Kidney (tissue), 14 donors: ENCODE measurements around the gene PNMT. TPM values are rescaled to one million over a fixed set of nuclear protein-coding genes. Genes with fewer than 3 reads are reported as not detected.

Experiments used
- DNase-seq, 5 donors: peaks; one replicate each; pipeline ENCODE4 v3.0.0-alpha.2; 2013 to 2020
- FAIRE-seq: peaks from 2 replicates; lab custom pipeline; 2012; peaks lifted over from hg19 to GRCh38; lab: Jason Lieb, UNC
- H3K27ac ChIP-seq, 2 donors: one replicate each; pipeline ENCODE4 v1.7.0; 2013; ENCODE audit warnings: low read depth in 2 of 2, low read length in 2 of 2, inconsistent platforms in 1 of 2
- H3K27me3 ChIP-seq: one replicate; pipeline ENCODE4 v1.7.1; 2013; ENCODE audit warnings: low read length, inconsistent platforms; ENCODE audit not compliant: control insufficient read depth, insufficient read depth
- H3K36me3 ChIP-seq, 3 donors: one replicate each; pipeline versions ENCODE4 v1.7.0 to v1.7.1; 2013; ENCODE audit warnings: low read length in 3 of 3, control low read depth in 1 of 3, inconsistent platforms in 1 of 3; ENCODE audit not compliant: insufficient read depth in 3 of 3, control insufficient read depth in 2 of 3
- H3K4me1 ChIP-seq, 3 donors: one replicate each; pipeline versions ENCODE4 v1.7.0 to v1.7.1; 2013; ENCODE audit warnings: low read length in 3 of 3, inconsistent platforms in 1 of 3, low read depth in 1 of 3; ENCODE audit not compliant: control insufficient read depth in 2 of 3, insufficient read depth in 2 of 3
- H3K4me3 ChIP-seq, 3 donors: one replicate each; pipeline versions ENCODE4 v1.7.0 to v1.8.1; 2013; ENCODE audit warnings: low read length in 3 of 3, control low read depth in 1 of 3, inconsistent platforms in 1 of 3
- H3K9ac ChIP-seq, 3 donors: one replicate each; pipeline versions ENCODE4 v1.7.0 to v1.7.1; 2013; ENCODE audit warnings: low read length in 3 of 3, control low read depth in 1 of 3, inconsistent platforms in 1 of 3
- H3K9me3 ChIP-seq, 3 donors: one replicate each; pipeline versions ENCODE4 v1.7.0 to v1.7.1; 2013; ENCODE audit warnings: low read length in 3 of 3, control low read depth in 1 of 3, inconsistent platforms in 1 of 3; ENCODE audit not compliant: control insufficient read depth in 2 of 3, insufficient read depth in 1 of 3
- intact Hi-C: fragments of 100-400 bp; cut with DNase I; formaldehyde crosslinking; loops from one replicate; pipeline ENCODE4 v1.11.1; 2022
- polyA plus RNA-seq: library from polyadenylated mRNA; stranded (reverse); fragments of 350-450 nt; fragmentation: Illumina TruSeq; extraction: RNeasy Lipid Tissue Mini Kit (QIAGEN cat#74804); gene quantifications from one replicate; pipeline ENCODE4 v1.2.3, GENCODE V29; 2014; ENCODE audit warnings: low read depth, low replicate concordance; ENCODE audit not compliant: insufficient read depth
- total RNA-seq: library from RNA; stranded (reverse); fragmentation: NEBNext Ultra II Directional; extraction: Animal tissue kit (Norgen Biotek cat#: 25700); gene quantifications from one replicate; pipeline ENCODE4 v1.2.1, GENCODE V29; 2021
- TF ChIP-seq, protein P1 (sequence below): IDR thresholded peaks from 3 replicates; pipeline ENCODE4 v1.5.1; 2012; ENCODE audit warnings: mild to moderate bottlenecking, moderate library complexity, borderline replicate concordance; ENCODE audit not compliant: insufficient read depth; ENCODE audit errors: extremely low read depth
- donor health status: control.
- donor health status: control.
- donor health status: control.
- donor health status: control.
- donor health status: control.
- donor health status: DM: yes; HTN: yes; CAD: no.
- donor health status: Normal renal cell carcinoma (clear cell type).

Gene PNMT
- total and polyA plus RNA-seq, 2 donors from 2014 or later, result 2.0 to 8.2 TPM

DNA sequence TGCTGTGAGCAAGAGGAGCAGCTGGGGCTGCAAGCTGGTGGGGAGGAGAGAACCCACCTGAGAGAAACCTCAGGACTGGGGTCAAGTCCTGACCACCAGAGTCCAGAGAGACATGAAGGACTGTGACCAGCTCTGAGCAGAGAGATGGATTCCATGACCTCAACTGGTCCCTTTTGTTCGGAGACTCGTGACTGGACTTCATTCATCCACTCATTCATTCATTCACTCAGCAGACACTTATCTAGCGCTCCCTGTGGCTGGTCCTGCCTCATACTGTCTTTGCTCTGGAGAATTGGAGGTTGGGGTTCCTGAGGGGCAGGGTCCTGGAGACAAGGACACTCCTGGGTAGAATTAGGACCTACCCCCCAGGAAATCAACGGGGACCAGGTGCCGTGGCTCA is 35.7 kb downstream of the PNMT start:
- Histone ChIP-seq H3K27me3 (no peaks in the 10 kb centered on the region), H3K9ac (peak overlapping the region in 2 of 3 donors; percentile 5 to 31), H3K27ac (peak overlapping the region; percentile 59 to 80), H3K9me3 (no peaks in the 10 kb centered on the region), H3K4me1 (peaks cover 0 to 66% (median 41%) of the 10 kb centered on the region in 3 donors), H3K4me3 (peak overlapping the region in 1 of 3 donors; percentile 30), H3K36me3 (peaks cover 2 to 20% (median 11%) of the 10 kb centered on the region in 3 donors)
- TF ChIP-seq, protein P1, sequence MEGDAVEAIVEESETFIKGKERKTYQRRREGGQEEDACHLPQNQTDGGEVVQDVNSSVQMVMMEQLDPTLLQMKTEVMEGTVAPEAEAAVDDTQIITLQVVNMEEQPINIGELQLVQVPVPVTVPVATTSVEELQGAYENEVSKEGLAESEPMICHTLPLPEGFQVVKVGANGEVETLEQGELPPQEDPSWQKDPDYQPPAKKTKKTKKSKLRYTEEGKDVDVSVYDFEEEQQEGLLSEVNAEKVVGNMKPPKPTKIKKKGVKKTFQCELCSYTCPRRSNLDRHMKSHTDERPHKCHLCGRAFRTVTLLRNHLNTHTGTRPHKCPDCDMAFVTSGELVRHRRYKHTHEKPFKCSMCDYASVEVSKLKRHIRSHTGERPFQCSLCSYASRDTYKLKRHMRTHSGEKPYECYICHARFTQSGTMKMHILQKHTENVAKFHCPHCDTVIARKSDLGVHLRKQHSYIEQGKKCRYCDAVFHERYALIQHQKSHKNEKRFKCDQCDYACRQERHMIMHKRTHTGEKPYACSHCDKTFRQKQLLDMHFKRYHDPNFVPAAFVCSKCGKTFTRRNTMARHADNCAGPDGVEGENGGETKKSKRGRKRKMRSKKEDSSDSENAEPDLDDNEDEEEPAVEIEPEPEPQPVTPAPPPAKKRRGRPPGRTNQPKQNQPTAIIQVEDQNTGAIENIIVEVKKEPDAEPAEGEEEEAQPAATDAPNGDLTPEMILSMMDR, result no peak
- FAIRE-seq, result no peak
- intact Hi-C loops, result no loop called here
- DNase-seq, result no peak

DNA sequence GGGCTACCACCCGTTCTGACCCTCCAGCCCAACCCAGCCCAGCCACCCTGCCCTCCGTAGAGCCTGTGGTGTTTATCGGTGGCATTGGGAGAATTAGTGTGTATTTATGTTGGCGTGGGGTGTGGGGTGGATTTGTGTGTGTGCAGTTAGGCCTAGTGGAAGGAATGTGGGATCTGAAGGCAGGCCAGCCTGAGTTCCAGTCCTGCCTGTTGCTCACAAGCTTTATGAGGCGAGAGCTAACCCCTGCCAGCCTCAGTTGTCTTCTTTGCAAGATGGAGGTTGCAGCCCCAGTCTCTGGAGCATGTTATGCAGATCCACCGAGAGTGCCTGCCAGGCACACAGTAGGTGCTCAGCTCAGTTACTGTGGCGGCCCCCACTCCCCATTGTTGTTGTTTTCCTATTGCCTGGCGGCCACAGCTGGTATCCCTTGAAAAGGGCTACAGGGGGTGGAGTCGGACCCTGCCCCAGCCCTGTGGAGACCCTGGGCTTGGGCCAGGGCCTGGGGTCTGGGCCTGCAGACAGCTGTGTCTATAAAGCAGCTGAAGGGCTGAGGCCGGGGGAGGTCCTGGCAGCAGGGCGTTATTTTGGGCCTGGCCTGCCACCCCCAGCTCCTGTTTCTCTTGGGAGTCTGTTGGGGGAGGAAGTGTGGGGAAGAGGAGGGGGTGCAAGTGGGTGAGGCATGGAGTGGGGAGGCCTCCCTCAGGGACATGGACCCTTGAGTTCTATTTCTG is 36.7 kb downstream of the PNMT start:
- Histone ChIP-seq H3K27ac (peak overlapping the region; percentile 90 to 93), H3K4me3 (peak overlapping the region in 1 of 3 donors; percentile 33), H3K9me3 (no peaks in the 10 kb centered on the region), H3K36me3 (peaks cover 2 to 29% (median 18%) of the 10 kb centered on the region in 3 donors), H3K4me1 (peaks cover 0 to 61% (median 36%) of the 10 kb centered on the region in 3 donors), H3K27me3 (no peaks in the 10 kb centered on the region), H3K9ac (peak overlapping the region in 2 of 3 donors; percentile 51 to 85)
- FAIRE-seq (no peak), DNase-seq (no peak)
- intact Hi-C loops, result no loop called here
- TF ChIP-seq, protein P1, result no peak

DNA sequence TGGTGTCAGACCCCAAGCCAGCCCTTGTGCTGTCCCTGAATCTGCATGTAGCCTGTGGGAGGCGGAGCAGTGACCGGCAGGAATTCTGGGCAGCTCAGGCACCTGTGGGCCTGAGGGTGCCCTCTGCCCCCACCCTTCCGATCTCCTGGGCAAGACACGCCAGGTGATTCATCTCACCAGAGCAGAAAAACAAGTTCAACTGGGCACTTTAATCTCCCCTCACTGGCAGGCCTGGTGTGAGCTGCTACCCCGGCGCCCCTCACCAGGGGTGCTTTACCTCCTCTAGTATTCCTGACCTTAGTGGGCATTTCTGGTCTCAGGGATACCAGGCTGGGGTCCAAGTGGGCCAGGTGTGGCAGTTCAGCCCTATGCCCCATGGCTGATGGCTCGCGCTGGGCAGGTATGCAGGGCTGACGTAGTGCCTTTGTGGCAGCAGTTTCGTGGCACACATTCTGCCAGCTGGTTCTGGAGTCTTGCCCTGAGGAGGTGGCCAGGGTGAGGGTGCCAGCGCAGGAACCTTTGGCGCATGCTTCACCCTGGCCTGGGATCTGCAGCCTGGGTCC is 37.6 kb downstream of the PNMT start:
- FAIRE-seq (no peak), DNase-seq (peak; percentile 58 to 94 (median 76))
- intact Hi-C loops, result no loop called here
- peaks cover 2 to 38% (median 26%) of the 10 kb centered on the region in 3 donors for H3K36me3 ChIP-seq
- H3K9ac ChIP-seq, result peak overlapping the region in 1 of 3 donors; percentile 85
- no peaks in the 10 kb centered on the region for H3K27me3 ChIP-seq
- H3K4me3 ChIP-seq, result peak overlapping the region in 1 of 3 donors; percentile 17
- TF ChIP-seq, protein P1, result peak; percentile 3
- H3K27ac ChIP-seq, result peak overlapping the region; percentile 90 to 93
- peaks cover 0 to 61% (median 36%) of the 10 kb centered on the region in 3 donors for H3K4me1 ChIP-seq
- no peaks in the 10 kb centered on the region for H3K9me3 ChIP-seq
